Panc1 (cell line): ENCODE data around the gene COPS2. TPM values are rescaled to one million over a fixed set of nuclear protein-coding genes. Genes with fewer than 3 reads are reported as not detected.

Experiments
- ATAC-seq: fragments of 200-7000 bp; cut with Tn5 transposase; 2 replicates; pipeline ENCODE4 v1.9.1; 2020; ENCODE audit warnings: mild to moderate bottlenecking, moderate library complexity
- BruUV-seq: library from RNA; stranded (reverse); fragments of 400-500 nt; replicated peaks from 2 replicates; lab custom pipeline; 2021; lab: Mats Ljungman, UMichigan
- CTCF ChIA-PET: fragments of 300-600 bp; sonication (Branson Sonifier 250); formaldehyde crosslinking; loops from one replicate; lab custom pipeline; 2022; ENCODE audit warnings: antibody characterized with exemption; lab: Charles Lee
- POLR2A ChIA-PET: fragments of 300-600 bp; sonication (Branson Sonifier 250); formaldehyde crosslinking; loops from one replicate; lab custom pipeline; 2022; ENCODE audit warnings: antibody characterized with exemption; lab: Charles Lee
- DNase-seq: peaks from one replicate; pipeline ENCODE4 v3.0.0-alpha.2; 2010; ENCODE audit warnings: low read depth, low spot score
- H3K27ac ChIP-seq: 2 replicates; pipeline ENCODE4 v1.5.1; 2011; ENCODE audit warnings: mild to moderate bottlenecking, low read length, inconsistent platforms
- H3K27me3 ChIP-seq: fragments of 200-500 bp; sonication (Bioruptor generic); 2 replicates; pipeline ENCODE4 v1.6.0; 2014; ENCODE audit warnings: low read length, inconsistent platforms; ENCODE audit not compliant: control insufficient read depth, insufficient read depth
- H3K36me3 ChIP-seq: fragments of 200-500 bp; sonication (Bioruptor generic); 2 replicates; pipeline ENCODE4 v1.5.1; 2014; ENCODE audit warnings: inconsistent platforms, mild to moderate bottlenecking, low read length, moderate library complexity; ENCODE audit not compliant: control insufficient read depth, insufficient read depth
- H3K4me1 ChIP-seq: 2 replicates; pipeline ENCODE4 v1.5.1; 2011; ENCODE audit warnings: inconsistent platforms, mild to moderate bottlenecking, low read length, moderate library complexity; ENCODE audit not compliant: control insufficient read depth, insufficient read depth
- H3K4me3 ChIP-seq, 2 experiments: 2 replicates each; pipeline ENCODE4 v1.5.1; 2011 to 2012; ENCODE audit warnings: low read depth in 2 of 2, low read length in 2 of 2, mild to moderate bottlenecking in 2 of 2, inconsistent platforms in 1 of 2, moderate library complexity in 1 of 2
- H3K9me3 ChIP-seq: fragments of 200-500 bp; sonication (Bioruptor generic); 2 replicates; pipeline ENCODE4 v1.5.1; 2014; ENCODE audit warnings: low read depth, mild to moderate bottlenecking, inconsistent platforms, low read length, moderate library complexity; ENCODE audit not compliant: control insufficient read depth, insufficient read depth
- POLR2AphosphoS5 ChIP-seq: IDR thresholded peaks from 2 replicates; pipeline ENCODE4 v1.6.1; 2012; ENCODE audit warnings: mild to moderate bottlenecking, low read depth, low read length, moderate library complexity
- SIN3A ChIP-seq: IDR thresholded peaks from 2 replicates; pipeline ENCODE4 v1.6.1; 2012; ENCODE audit warnings: low read depth, mild to moderate bottlenecking, low read length, moderate library complexity, borderline replicate concordance; ENCODE audit not compliant: insufficient read depth
- TCF7L2 ChIP-seq: IDR thresholded peaks from 2 replicates; pipeline ENCODE4 v1.6.1; 2011; ENCODE audit warnings: mild to moderate bottlenecking, low read depth, low read length, inconsistent platforms
- in situ Hi-C: cut with HindIII; loops from 2 replicates; pipeline ENCODE4 v1.10.0; 2016; ENCODE audit warnings: low sequenced_read_pairs, low pct_unique_long_range_greater_than_20kb
- intact Hi-C: fragments of 100-400 bp; cut with micrococcal nuclease; formaldehyde crosslinking; loops from one replicate; pipeline ENCODE4 v1.10.0; 2022; ENCODE audit not compliant: unreplicated experiment
- total RNA-seq: library from RNA; stranded (reverse); gene quantifications from one replicate; pipeline ENCODE4 v1.2.1, GENCODE V29; 2021; ENCODE audit not compliant: unreplicated experiment
- TF ChIP-seq, protein P1 (sequence below), 2 experiments: IDR thresholded peaks; 2 replicates each; pipeline ENCODE4 v1.6.1; 2011 to 2012; ENCODE audit warnings: low read depth in 2 of 2, control low read depth in 1 of 2, low read length in 1 of 2, mild to moderate bottlenecking in 1 of 2, moderate library complexity in 1 of 2; ENCODE audit not compliant: insufficient read depth in 1 of 2
- TF ChIP-seq, protein P2 (sequence below): fragments of 450-650 bp; IDR thresholded peaks from 2 replicates; pipeline ENCODE4 v1.5.1; 2017; ENCODE audit warnings: mild to moderate bottlenecking

Gene COPS2
- total RNA-seq, 1 experiment from 2014 or later: 69.4 TPM

DNA sequence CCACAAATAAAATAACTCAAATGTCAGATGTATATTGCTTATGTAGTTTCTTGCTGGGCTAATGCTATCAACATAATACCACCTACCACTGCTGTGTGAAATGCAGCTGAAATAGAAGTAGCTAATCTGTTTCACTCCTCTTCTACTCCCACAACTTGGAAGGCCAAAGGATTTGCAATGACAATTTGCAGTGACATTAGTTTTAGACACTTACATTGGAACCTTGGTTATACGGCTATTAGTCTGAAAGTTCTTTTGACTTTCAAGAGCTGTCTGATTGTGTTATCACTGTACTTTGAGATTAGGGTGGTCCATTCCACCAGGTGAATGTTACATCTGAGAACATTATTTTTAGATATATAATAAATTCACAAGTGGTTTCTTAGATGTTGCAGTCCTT is 33.5 kb downstream of the COPS2 start:
- Histone ChIP-seq H3K27ac (no peak overlapping the region), H3K36me3 (peaks cover 13% of the 10 kb centered on the region; the same call in 1 of the 2 replicates), H3K27me3 (no peaks in the 10 kb centered on the region), H3K9me3 (no peaks in the 10 kb centered on the region), H3K4me3 (no peak overlapping the region), H3K4me1 (no peaks in the 10 kb centered on the region)
- intact Hi-C loops: no loop called here
- DNase-seq (no peak), ATAC-seq (no peak)
- BruUV-seq: no TSS peak
- POLR2A ChIA-PET: no interaction called here
- TF ChIP-seq TCF7L2 (no peak), POLR2AphosphoS5 (no peak), SIN3A (no peak)
- TF ChIP-seq, protein P1, sequence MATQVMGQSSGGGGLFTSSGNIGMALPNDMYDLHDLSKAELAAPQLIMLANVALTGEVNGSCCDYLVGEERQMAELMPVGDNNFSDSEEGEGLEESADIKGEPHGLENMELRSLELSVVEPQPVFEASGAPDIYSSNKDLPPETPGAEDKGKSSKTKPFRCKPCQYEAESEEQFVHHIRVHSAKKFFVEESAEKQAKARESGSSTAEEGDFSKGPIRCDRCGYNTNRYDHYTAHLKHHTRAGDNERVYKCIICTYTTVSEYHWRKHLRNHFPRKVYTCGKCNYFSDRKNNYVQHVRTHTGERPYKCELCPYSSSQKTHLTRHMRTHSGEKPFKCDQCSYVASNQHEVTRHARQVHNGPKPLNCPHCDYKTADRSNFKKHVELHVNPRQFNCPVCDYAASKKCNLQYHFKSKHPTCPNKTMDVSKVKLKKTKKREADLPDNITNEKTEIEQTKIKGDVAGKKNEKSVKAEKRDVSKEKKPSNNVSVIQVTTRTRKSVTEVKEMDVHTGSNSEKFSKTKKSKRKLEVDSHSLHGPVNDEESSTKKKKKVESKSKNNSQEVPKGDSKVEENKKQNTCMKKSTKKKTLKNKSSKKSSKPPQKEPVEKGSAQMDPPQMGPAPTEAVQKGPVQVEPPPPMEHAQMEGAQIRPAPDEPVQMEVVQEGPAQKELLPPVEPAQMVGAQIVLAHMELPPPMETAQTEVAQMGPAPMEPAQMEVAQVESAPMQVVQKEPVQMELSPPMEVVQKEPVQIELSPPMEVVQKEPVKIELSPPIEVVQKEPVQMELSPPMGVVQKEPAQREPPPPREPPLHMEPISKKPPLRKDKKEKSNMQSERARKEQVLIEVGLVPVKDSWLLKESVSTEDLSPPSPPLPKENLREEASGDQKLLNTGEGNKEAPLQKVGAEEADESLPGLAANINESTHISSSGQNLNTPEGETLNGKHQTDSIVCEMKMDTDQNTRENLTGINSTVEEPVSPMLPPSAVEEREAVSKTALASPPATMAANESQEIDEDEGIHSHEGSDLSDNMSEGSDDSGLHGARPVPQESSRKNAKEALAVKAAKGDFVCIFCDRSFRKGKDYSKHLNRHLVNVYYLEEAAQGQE (IDR thresholded peaks at IDR 0.05; ENCODE audit: insufficient read depth in 1 of 2, low read depth in 2 of 2, low read length in 1 of 2): no peak
- TF ChIP-seq, protein P2, sequence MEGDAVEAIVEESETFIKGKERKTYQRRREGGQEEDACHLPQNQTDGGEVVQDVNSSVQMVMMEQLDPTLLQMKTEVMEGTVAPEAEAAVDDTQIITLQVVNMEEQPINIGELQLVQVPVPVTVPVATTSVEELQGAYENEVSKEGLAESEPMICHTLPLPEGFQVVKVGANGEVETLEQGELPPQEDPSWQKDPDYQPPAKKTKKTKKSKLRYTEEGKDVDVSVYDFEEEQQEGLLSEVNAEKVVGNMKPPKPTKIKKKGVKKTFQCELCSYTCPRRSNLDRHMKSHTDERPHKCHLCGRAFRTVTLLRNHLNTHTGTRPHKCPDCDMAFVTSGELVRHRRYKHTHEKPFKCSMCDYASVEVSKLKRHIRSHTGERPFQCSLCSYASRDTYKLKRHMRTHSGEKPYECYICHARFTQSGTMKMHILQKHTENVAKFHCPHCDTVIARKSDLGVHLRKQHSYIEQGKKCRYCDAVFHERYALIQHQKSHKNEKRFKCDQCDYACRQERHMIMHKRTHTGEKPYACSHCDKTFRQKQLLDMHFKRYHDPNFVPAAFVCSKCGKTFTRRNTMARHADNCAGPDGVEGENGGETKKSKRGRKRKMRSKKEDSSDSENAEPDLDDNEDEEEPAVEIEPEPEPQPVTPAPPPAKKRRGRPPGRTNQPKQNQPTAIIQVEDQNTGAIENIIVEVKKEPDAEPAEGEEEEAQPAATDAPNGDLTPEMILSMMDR: no peak
- CTCF ChIA-PET: no interaction called here
- in situ Hi-C loops: no loop called here

DNA sequence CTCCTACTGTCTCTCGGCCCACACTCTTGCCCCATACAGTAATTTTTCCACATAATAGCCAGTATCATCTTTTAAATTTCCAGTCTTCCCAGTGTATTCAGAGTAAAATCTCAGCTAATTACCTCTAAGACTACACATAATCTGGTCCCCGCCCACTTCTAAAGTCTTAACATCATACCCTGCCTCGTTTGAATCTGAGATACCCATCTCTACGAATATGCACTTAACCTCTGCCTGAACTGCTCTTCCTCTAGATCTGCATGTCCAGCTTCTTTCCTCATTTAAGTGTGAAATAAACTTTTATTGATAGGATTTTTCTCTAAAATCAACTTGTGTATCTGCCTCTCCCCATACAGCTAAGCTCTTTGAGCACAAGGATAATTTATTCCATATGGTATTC is 34.6 kb downstream of the COPS2 start:
- TF ChIP-seq POLR2AphosphoS5 (no peak), TCF7L2 (no peak), SIN3A (no peak)
- TF ChIP-seq, protein P1 (IDR thresholded peaks at IDR 0.05; ENCODE audit: insufficient read depth in 1 of 2, low read depth in 2 of 2, low read length in 1 of 2): no peak
- TF ChIP-seq, protein P2: no peak
- H3K9me3 ChIP-seq: no peaks in the 10 kb centered on the region
- ChIA-PET CTCF (interaction anchor here (0.6 kb wide), 1 partner anchor 25 kb away, joined by 3 read pairs; no protein-coding TSS in a partner anchor), POLR2A (no interaction called here)
- ATAC-seq (no peak), DNase-seq (no peak)
- BruUV-seq: no TSS peak
- H3K36me3 ChIP-seq: peaks cover 5% of the 10 kb centered on the region; the same call in 1 of the 2 replicates
- no peak overlapping the region for H3K4me3 ChIP-seq
- intact Hi-C loops (no loop called here), in situ Hi-C loops (no loop called here)
- no peak overlapping the region for H3K27ac ChIP-seq
- no peaks in the 10 kb centered on the region for H3K27me3 ChIP-seq
- H3K4me1 ChIP-seq: no peaks in the 10 kb centered on the region
